ENCODE data around the gene ANKS3. TPM values are rescaled to one million over a fixed set of nuclear protein-coding genes. Genes with fewer than 3 reads are reported as not detected.

The ANKS3 gene
- total and polyA plus RNA-seq, 8 donors, result 11.6 to 183 (median 25.9) TPM

DNA sequence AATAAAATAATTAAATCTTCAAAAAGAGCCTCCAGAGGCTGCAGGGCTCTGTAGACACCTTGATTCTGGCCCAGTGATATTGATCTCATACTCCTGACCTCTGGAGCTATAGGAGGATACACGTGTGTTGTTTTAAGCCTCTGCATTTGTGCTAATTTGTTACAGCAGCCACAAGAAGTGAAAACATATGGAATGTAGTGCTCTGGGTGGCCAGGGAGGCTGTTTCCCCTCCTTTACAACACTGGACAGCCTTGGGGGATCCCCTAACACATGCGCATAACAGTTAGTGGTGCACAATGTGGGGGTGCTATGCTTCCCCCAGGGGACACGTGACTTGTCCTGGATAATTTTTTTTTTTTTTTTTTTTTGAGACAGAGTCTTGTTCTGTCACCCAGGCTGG is 37.6 kb upstream of the ANKS3 start:
- WGBS, 5 donors, result 57 to 78% (median 65%) methylated on average over 3 of the region's 3 CpGs
- Histone ChIP-seq H3K27ac (no peak overlapping the region), H3K9me3 (no peaks in the 10 kb centered on the region), H3K4me3 (no peak overlapping the region), H3K4me1 (peaks cover 9 to 21% (median 19%) of the 10 kb centered on the region in 4 donors), H3K27me3 (no peaks in the 10 kb centered on the region), H3K36me3 (no peaks in the 10 kb centered on the region)
- DNase-seq, result no peak
- intact Hi-C loops (cut with DNase I; ENCODE audit: low total_unique reads), result no loop called here
- no peak for TF ChIP-seq EP300 (IDR thresholded peaks at IDR 0.05)
- TF ChIP-seq, protein P1, sequence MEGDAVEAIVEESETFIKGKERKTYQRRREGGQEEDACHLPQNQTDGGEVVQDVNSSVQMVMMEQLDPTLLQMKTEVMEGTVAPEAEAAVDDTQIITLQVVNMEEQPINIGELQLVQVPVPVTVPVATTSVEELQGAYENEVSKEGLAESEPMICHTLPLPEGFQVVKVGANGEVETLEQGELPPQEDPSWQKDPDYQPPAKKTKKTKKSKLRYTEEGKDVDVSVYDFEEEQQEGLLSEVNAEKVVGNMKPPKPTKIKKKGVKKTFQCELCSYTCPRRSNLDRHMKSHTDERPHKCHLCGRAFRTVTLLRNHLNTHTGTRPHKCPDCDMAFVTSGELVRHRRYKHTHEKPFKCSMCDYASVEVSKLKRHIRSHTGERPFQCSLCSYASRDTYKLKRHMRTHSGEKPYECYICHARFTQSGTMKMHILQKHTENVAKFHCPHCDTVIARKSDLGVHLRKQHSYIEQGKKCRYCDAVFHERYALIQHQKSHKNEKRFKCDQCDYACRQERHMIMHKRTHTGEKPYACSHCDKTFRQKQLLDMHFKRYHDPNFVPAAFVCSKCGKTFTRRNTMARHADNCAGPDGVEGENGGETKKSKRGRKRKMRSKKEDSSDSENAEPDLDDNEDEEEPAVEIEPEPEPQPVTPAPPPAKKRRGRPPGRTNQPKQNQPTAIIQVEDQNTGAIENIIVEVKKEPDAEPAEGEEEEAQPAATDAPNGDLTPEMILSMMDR (IDR thresholded peaks at IDR 0.05), result no peak
- no peak for TF ChIP-seq POLR2AphosphoS5 (IDR thresholded peaks at IDR 0.05)
- no peak for TF ChIP-seq POLR2A (IDR thresholded peaks at IDR 0.05)

DNA sequence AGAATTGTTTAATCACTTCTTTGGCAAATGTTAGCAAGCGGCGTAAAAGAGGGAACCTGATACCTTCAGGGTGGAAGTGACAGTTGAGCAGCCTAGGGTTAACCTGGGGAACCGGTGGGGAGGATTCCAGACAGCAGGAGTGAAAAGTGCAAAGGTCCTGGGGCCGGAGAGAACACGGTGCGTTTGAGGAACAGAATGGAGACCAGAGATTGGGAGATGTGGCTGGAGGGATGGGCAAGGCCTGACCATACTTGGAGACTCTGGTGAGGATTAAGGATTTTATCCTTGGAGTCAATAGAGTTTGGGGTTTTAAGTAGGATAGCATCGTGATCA is 35.2 kb upstream of the ANKS3 start:
- no peaks in the 10 kb centered on the region for H3K9me3 ChIP-seq
- DNase-seq, result no peak
- 47 to 55% (median 53%) methylated on average over 7 of the region's 7 CpGs for WGBS, 5 donors
- H3K4me1 ChIP-seq, result peaks cover 24 to 41% (median 39%) of the 10 kb centered on the region in 4 donors
- intact Hi-C loops (cut with DNase I; ENCODE audit: low total_unique reads), result no loop called here
- peak overlapping the region in 4 of 5 donors; percentile 90 to 94 (median 92) for H3K27ac ChIP-seq
- peak overlapping the region in 3 of 4 donors; percentile 87 to 100 (median 96) for H3K4me3 ChIP-seq
- peaks cover under 1 to 15% (median 14%) of the 10 kb centered on the region in 4 donors for H3K36me3 ChIP-seq
- no peak for TF ChIP-seq POLR2AphosphoS5 (IDR thresholded peaks at IDR 0.05)
- no peak for TF ChIP-seq EP300 (IDR thresholded peaks at IDR 0.05)
- no peak for TF ChIP-seq POLR2A (IDR thresholded peaks at IDR 0.05)
- TF ChIP-seq, protein P1 (IDR thresholded peaks at IDR 0.05), result no peak
- no peaks in the 10 kb centered on the region for H3K27me3 ChIP-seq

DNA sequence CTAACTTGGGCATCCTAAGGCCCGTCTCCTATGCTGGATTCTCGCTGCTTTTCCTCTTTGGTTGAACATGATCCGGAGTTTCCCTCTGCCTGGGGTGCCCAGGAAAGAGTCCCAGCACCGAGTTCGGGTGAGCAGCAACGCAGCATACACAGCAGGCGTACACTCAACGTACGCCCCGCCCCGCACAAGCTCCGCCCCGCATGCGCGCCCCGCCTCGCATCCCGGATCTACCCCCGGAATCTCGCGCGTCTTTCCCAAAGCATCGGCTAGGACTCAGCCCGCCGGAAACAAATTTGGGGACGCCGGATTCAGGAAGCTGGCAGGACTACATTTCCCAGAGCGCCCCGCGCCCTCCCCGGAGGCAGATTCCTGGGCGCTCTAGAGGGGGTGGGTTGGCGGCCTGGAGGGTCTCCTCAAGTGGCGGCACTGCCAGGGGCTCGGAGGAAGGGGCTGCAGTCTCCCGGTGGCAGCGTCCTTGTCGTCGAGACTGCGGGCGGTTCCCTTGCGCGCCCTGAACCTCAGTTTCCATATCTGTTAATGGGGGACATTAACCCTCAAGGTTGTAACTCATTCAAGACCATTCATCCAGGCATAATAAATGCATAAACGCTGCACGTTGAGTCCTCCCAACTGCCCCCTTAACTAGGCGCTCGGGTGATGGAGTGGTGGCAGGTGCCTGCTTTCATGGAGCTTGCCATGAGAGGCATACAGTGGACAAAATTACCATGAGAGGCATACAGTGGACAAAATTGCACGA is 34.7 kb upstream of the ANKS3 start:
- H3K27ac ChIP-seq, result peak overlapping the region; percentile 88 to 94 (median 92)
- peak; percentile 57 to 91 (median 85) for TF ChIP-seq POLR2AphosphoS5 (IDR thresholded peaks at IDR 0.05)
- peak in 1 of 4 donors; percentile 18 for TF ChIP-seq POLR2A (IDR thresholded peaks at IDR 0.05)
- no peak for TF ChIP-seq EP300 (IDR thresholded peaks at IDR 0.05)
- TF ChIP-seq, protein P1 (IDR thresholded peaks at IDR 0.05), result peak in 1 of 7 experiments; percentile 9
- DNase-seq, result peak; percentile 99
- peaks cover 24 to 44% (median 43%) of the 10 kb centered on the region in 4 donors for H3K4me1 ChIP-seq
- H3K27me3 ChIP-seq, result no peaks in the 10 kb centered on the region
- peaks cover 6 to 20% (median 19%) of the 10 kb centered on the region in 4 donors for H3K36me3 ChIP-seq
- H3K9me3 ChIP-seq, result no peaks in the 10 kb centered on the region
- WGBS, 5 donors, result 3 to 9% (median 4%) methylated on average over 10 to 48 of the region's 48 CpGs
- peak overlapping the region; percentile 87 to 100 (median 98) for H3K4me3 ChIP-seq
- intact Hi-C loops (cut with DNase I; ENCODE audit: low total_unique reads), result no loop called here

DNA sequence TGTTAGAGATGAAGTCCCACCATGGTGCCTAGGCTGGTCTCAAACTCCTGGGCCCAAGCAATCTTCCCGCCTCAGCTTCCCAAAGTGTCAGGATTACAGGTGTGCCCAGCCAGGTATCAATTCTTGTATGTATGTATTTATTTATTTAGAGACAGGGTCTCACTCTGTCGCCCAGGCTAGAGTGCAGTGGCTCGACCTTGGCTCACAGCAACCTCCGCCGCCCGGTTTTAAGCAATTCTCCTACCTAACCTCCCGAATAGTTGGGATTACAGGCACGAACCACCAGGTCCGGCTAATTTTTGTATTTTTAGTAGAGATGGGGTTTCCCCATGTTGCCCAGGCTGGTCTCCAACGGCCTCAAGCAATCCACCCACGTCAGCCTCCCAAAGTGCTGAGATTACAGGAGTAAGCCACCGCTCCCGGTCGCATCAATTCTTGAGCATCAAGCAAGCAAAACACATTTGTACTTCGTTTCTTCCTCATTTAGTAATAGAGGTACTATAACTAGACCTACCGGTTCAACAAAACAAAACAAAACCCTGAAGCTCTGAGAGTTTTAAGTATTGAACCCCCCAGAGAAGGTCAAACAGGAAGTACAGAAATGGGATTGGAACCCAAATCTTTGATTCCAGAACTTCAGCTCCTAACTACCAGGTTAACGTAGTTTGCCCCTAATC is 33.9 kb upstream of the ANKS3 start:
- no peaks in the 10 kb centered on the region for H3K27me3 ChIP-seq
- H3K4me3 ChIP-seq, result peak overlapping the region; percentile 87 to 100 (median 98)
- intact Hi-C loops (cut with DNase I; ENCODE audit: low total_unique reads), result no loop called here
- WGBS, 5 donors, result 30 to 53% (median 37%) methylated on average over 17 of the region's 17 CpGs
- TF ChIP-seq, protein P1 (IDR thresholded peaks at IDR 0.05), result no peak
- no peak for TF ChIP-seq EP300 (IDR thresholded peaks at IDR 0.05)
- no peak for TF ChIP-seq POLR2A (IDR thresholded peaks at IDR 0.05)
- H3K36me3 ChIP-seq, result peaks cover 13 to 27% (median 26%) of the 10 kb centered on the region in 4 donors
- H3K9me3 ChIP-seq, result no peaks in the 10 kb centered on the region
- peak overlapping the region; percentile 88 to 94 (median 92) for H3K27ac ChIP-seq
- peak in 1 of 2 donors; percentile 53 for DNase-seq
- peaks cover 24 to 49% (median 44%) of the 10 kb centered on the region in 4 donors for H3K4me1 ChIP-seq
